RWPE1 (cell line): ENCODE results near the gene TRIM59.

Source experiments
- CTCF ChIA-PET: fragments of 350-600 bp; sonication (Branson Sonifier 250); formaldehyde crosslinking; extraction: SDS; loops from one replicate; lab custom pipeline; 2021; lab: Yijun Ruan, JAX
- POLR2A ChIA-PET: fragments of 400-600 bp; formaldehyde crosslinking; extraction: SDS; loops from one replicate; lab custom pipeline; 2020; ENCODE audit warnings: antibody characterized with exemption; ENCODE audit not compliant: low non-redundant PET; lab: Yijun Ruan, JAX
- DNase-seq: peaks from one replicate; pipeline ENCODE4 v3.0.0; 2012; ENCODE audit warnings: low spot score
- H3K27ac ChIP-seq: fragments of 450-650 bp; 2 replicates; pipeline ENCODE4 v1.5.1; 2017
- CTCF ChIP-seq: fragments of 450-650 bp; conservative IDR thresholded peaks from 2 replicates; pipeline ENCODE4 v1.5.1; 2017; ENCODE audit warnings: low read depth, mild to moderate bottlenecking

Gene TRIM59

GRCh38 chr3:160446522-160447056 lies 3.0 kb downstream of the TRIM59 start:
- no peak for DNase-seq
- TF ChIP-seq CTCF: no peak
- ChIA-PET POLR2A (no interaction called here), CTCF (interaction anchor here (0.6 kb wide), 1 partner anchor 41 kb away, joined by 3 read pairs; no protein-coding TSS in a partner anchor)
- H3K27ac ChIP-seq: no peak overlapping the region

GRCh38 chr3:160445854-160446253 lies 3.7 kb downstream of the TRIM59 start:
- POLR2A ChIA-PET: no interaction called here
- DNase-seq: no peak
- 0 out of 2 replicates have a peak overlapping the region, but pooled peaks have one; percentile 17 for H3K27ac ChIP-seq
- TF ChIP-seq CTCF: no peak
- CTCF ChIA-PET: no interaction called here

GRCh38 chr3:160444411-160444810 lies 5.2 kb downstream of the TRIM59 start:
- no peak overlapping the region for H3K27ac ChIP-seq
- POLR2A ChIA-PET: no interaction called here
- TF ChIP-seq CTCF: no peak
- peak; percentile 32 for DNase-seq
- CTCF ChIA-PET: interaction anchor here (0.6 kb wide), 1 partner anchor 43 kb away, joined by 3 read pairs; no protein-coding TSS in a partner anchor

- ChIA-PET CTCF (no interaction called here), POLR2A (no interaction called here)
- H3K27ac ChIP-seq: no peak overlapping the region
- TF ChIP-seq CTCF: no peak
- no peak for DNase-seq
Measured at GRCh38 chr3:160440687-160441086, 8.9 kb downstream of the TRIM59 start.

GRCh38 chr3:160437083-160437455 lies 12.5 kb downstream of the TRIM59 start:
- CTCF ChIA-PET: interaction anchor here (0.7 kb wide), 1 partner anchor 28 kb away, joined by 7 read pairs; no protein-coding TSS in a partner anchor
- no peak for DNase-seq

GRCh38 chr3:160435747-160436146 lies 13.8 kb downstream of the TRIM59 start:
- ChIA-PET POLR2A (interaction anchor here (2.0 kb wide), 1 partner anchor 14 kb away, joined by 8 read pairs; the partner anchor contains the start of gene TRIM59), CTCF (interaction anchor here (1.2 kb wide), 1 partner anchor 23 kb away, joined by 3 read pairs; no protein-coding TSS in a partner anchor)
- H3K27ac ChIP-seq: no peak overlapping the region
- no peak for DNase-seq
- TF ChIP-seq CTCF: no peak

More at GRCh38 chr3:160437083-160437455, 12.5 kb downstream of the TRIM59 start:
- no peak for TF ChIP-seq CTCF
- peak overlapping the region; percentile 57 for H3K27ac ChIP-seq
- POLR2A ChIA-PET: no interaction called here
